Effector memory CD8-positive, alpha-beta T cell (primary cell): ENCODE results near the gene SNX25.
A peak's percentile ranks its signal among the peaks of the same experiment; 100 is the strongest.
"Not testable (repeated sequence)": the region's sequence is repeated elsewhere in the genome, so short reads cannot be mapped to it uniquely, and the experiment has no call there.

Source experiments
- ATAC-seq: fragments of 150-1000 bp; cut with Tn5 transposase; replicated peaks from 2 replicates; pipeline ENCODE4 v1.10.0; 2021; ENCODE audit warnings: mild to moderate bottlenecking, moderate library complexity
- DNase-seq, 3 experiments: peaks; one replicate each; pipeline ENCODE4 v3.0.0; 2021
- H3K27ac Mint-ChIP-seq, 2 donors: one replicate each; pipeline ENCODE4 v1.8.0; 2022; ENCODE audit warnings: mild to moderate bottlenecking in 2 of 2, mixed read lengths in 2 of 2, moderate library complexity in 2 of 2
- H3K27me3 Mint-ChIP-seq, 2 donors: one replicate each; pipeline ENCODE4 v1.8.0; 2022; ENCODE audit warnings: mixed read lengths in 2 of 2
- H3K36me3 Mint-ChIP-seq: one replicate; pipeline ENCODE4 v1.8.0; 2022; ENCODE audit warnings: mild to moderate bottlenecking, moderate library complexity, mixed read lengths; ENCODE audit not compliant: insufficient read depth
- H3K4me1 Mint-ChIP-seq, 2 donors: one replicate each; pipeline ENCODE4 v1.8.0; 2022; ENCODE audit warnings: low read depth in 2 of 2, mixed read lengths in 2 of 2
- H3K4me3 Mint-ChIP-seq, 2 donors: one replicate each; pipeline ENCODE4 v1.8.0; 2022; ENCODE audit warnings: mild to moderate bottlenecking in 2 of 2, mixed read lengths in 2 of 2, moderate library complexity in 2 of 2
- H3K9me3 Mint-ChIP-seq, 2 donors: one replicate each; pipeline ENCODE4 v1.8.0; 2022; ENCODE audit warnings: mixed read lengths in 2 of 2

SNX25 gene

DNA sequence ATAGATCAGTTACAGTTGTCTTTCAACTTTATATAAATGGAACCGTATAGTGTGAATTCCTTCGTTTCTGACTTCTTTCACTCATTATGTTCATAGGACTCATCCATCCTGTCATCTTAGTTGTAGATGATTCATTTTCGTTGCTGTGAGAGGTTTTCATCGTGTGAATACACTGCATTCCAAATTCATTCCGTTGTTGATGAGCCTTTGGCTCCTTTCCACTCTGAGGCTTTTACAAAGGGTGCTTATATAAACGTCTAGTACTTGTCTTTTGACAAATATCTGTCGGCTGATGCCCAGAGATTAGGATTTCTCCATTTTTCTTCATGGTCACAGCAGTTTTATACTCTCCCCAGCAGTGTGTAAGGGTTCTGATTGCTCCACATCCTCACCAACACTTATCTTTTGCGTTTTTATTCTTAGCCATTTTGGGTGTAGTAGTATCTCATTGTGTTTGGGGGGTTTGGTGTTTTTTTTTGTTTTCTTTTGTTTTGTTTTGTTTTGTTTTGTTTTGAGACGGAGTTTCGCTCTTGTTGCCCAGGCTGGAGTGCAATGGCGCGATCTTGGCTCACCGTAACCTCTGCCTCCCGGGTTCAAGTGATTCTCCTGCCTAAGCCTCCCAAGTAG lies 137.7 kb downstream of the SNX25 start:
- no peak for ATAC-seq
- peaks cover 20% of the 10 kb centered on the region for H3K36me3 Mint-ChIP-seq

GRCh38 chr4:185351691-185352090 lies 142.3 kb downstream of the SNX25 start:
- DNase-seq, result no peak
- Mint-ChIP-seq H3K4me3 (no peak overlapping the region), H3K27ac (peak overlapping the region in 1 of 2 donors; percentile 62), H3K9me3 (no peaks in the 10 kb centered on the region), H3K27me3 (no peaks in the 10 kb centered on the region), H3K36me3 (peaks cover 20% of the 10 kb centered on the region), H3K4me1 (peaks cover 0 to 2% of the 10 kb centered on the region in 2 donors)
- ATAC-seq, result no peak

More for the DNA sequence above, 137.7 kb downstream of the SNX25 start:
- H3K4me3 Mint-ChIP-seq, result no peak overlapping the region
- no peaks in the 10 kb centered on the region for H3K27me3 Mint-ChIP-seq
- no peak for DNase-seq
- peaks cover 16 to 19% of the 10 kb centered on the region in 2 donors for H3K4me1 Mint-ChIP-seq
- H3K27ac Mint-ChIP-seq, result no peak overlapping the region
- no peaks in the 10 kb centered on the region for H3K9me3 Mint-ChIP-seq

DNA sequence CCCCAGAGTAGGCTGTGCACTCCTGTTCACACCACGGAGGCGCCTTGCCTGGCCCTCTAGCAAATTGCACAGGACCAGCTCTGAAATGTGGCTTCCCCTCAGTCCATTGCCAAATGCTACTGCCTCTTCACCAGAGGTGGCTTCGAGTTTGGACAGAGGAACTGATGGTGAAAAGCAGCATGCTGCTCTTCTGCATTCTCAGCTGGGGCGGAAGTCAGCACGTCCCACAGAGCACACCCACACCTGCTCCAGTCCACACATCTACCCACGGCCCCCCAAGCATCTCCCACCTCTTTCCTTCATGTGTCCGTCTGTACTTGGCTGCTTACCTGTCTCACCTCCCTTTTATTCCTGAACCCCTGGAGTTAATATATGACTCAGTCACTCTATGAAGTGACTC lies 142.8 kb downstream of the SNX25 start:
- Mint-ChIP-seq H3K4me1 (peaks cover 0 to 2% of the 10 kb centered on the region in 2 donors), H3K9me3 (no peaks in the 10 kb centered on the region), H3K27ac (no peak overlapping the region), H3K36me3 (peaks cover 15% of the 10 kb centered on the region), H3K27me3 (no peaks in the 10 kb centered on the region), H3K4me3 (no peak overlapping the region)
- no peak for ATAC-seq
- no peak for DNase-seq

DNA sequence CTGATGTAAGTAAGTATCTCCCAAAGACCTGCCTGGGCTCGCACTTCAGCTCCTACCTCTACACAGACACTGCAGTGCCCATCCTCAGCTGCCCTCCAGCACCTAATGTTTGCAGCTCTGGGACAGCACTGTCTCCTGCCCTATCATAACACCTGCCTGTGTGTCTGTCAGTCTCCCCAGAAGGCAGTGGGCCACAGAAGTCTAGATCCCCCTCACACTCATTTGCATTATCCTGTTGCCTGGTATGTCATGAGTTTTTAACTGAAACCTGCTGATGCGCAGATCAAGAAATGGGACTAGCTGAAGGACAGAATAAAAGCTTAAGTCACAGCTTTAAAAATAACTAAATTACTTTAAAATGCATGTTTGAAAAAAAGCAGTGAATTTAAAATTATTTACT lies 143.3 kb downstream of the SNX25 start:
- Mint-ChIP-seq H3K4me3 (no peak overlapping the region), H3K27ac (peak overlapping the region in 1 of 2 donors; percentile 13)

DNA sequence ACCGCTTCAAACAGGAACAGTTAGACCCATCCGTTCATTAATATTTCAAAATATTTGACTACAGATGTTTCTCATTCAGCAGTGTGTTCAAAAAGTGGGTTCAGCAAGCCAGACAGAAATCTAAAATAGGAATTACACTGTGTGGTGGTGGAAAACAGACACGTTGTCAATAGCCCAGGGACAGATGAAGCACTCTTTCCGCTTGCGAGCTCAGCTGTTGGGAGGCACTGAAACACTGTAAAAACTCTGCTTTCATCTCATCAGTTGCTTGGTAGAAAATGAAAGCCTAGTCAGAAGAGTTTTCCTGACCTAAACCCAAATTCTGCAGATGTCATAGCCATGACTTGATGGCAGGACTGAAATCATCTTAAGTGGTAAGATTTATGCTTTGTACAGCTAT lies 147.8 kb downstream of the SNX25 start:
- DNase-seq (no peak), ATAC-seq (no peak)
- Mint-ChIP-seq H3K4me3 (no peak overlapping the region), H3K36me3 (peaks cover 13% of the 10 kb centered on the region), H3K27me3 (no peaks in the 10 kb centered on the region), H3K27ac (no peak overlapping the region), H3K4me1 (no peaks in the 10 kb centered on the region), H3K9me3 (no peaks in the 10 kb centered on the region)

More for the DNA sequence above, 143.3 kb downstream of the SNX25 start:
- H3K9me3 Mint-ChIP-seq, result no peaks in the 10 kb centered on the region
- peaks cover 12% of the 10 kb centered on the region for H3K36me3 Mint-ChIP-seq
- H3K4me1 Mint-ChIP-seq, result peaks cover 0 to 2% of the 10 kb centered on the region in 2 donors
- ATAC-seq (no peak), DNase-seq (no peak)
- no peaks in the 10 kb centered on the region for H3K27me3 Mint-ChIP-seq

DNA sequence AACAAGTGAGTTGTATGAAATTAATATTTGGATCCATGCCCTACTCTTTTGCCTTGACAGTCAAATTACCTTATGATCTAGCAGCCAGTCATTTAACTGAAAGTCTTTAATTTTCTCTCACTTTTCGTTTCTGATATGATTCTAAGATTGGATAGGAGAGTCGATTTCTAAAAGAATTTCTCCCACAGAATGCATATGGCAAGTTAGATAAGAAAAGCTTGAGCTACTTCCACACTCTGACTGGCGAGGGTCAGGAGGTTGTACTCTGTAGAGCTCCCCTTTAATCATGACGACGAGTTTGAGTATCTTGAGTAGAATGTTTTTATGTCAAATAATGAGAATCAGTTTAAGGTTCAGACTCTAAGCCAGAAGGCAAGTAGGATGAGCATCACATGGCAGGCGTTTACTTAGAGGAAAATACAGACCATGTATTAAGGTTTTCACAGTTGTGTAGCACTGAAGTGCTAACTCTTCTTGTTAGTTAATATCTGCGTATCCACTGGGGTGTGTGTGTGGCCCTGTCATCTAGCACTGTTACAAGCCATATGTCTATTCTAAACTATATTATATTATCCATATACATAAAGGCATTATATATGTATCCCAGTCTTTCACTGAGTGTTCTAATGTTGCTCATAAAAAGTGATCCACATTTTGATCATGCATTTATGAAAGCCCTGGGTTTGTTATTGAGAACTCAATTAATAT lies 148.5 kb downstream of the SNX25 start:
- Mint-ChIP-seq H3K4me1 (no peaks in the 10 kb centered on the region), H3K4me3 (no peak overlapping the region)
- DNase-seq, result no peak

GRCh38 chr4:185358514-185358913 lies 149.1 kb downstream of the SNX25 start:
- ATAC-seq (no peak), DNase-seq (no peak)
- H3K4me3 Mint-ChIP-seq, result no peak overlapping the region
- peaks cover 17% of the 10 kb centered on the region for H3K36me3 Mint-ChIP-seq
- no peaks in the 10 kb centered on the region for H3K9me3 Mint-ChIP-seq
- H3K27ac Mint-ChIP-seq, result no peak overlapping the region
- no peaks in the 10 kb centered on the region for H3K4me1 Mint-ChIP-seq
- no peaks in the 10 kb centered on the region for H3K27me3 Mint-ChIP-seq

More for the DNA sequence above, 148.5 kb downstream of the SNX25 start:
- H3K36me3 Mint-ChIP-seq, result peaks cover 16% of the 10 kb centered on the region
- no peaks in the 10 kb centered on the region for H3K9me3 Mint-ChIP-seq
- no peak for ATAC-seq
- no peak overlapping the region for H3K27ac Mint-ChIP-seq
- no peaks in the 10 kb centered on the region for H3K27me3 Mint-ChIP-seq

DNA sequence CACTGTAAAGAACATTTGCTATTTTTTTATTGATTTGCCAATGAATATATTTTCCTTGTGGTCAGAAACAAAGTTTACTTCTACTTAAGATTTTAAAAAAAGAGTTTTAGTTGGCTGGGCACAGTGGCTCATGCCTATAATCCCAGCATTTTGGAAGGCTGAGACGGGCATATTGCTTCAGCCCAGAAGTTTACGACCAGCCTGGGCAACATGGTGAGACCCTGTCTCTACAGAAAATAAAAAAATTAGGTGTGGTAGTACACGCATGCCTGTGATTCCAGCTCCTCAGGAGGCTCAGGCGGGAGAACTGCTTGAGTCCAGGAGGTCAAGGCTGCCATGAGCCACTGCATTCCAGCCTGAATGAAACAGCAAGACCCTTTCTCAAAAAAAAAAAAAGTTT lies 149.6 kb downstream of the SNX25 start:
- Mint-ChIP-seq H3K4me3 (no peak overlapping the region), H3K9me3 (no peaks in the 10 kb centered on the region), H3K36me3 (peaks cover 13% of the 10 kb centered on the region), H3K27ac (no peak overlapping the region), H3K27me3 (no peaks in the 10 kb centered on the region), H3K4me1 (no peaks in the 10 kb centered on the region)
- no peak for DNase-seq
- no peak for ATAC-seq

GRCh38 chr4:185359767-185360446 lies 150.5 kb downstream of the SNX25 start:
- no peak for DNase-seq
- no peak for ATAC-seq
- Mint-ChIP-seq H3K36me3 (peaks cover 12% of the 10 kb centered on the region), H3K4me3 (no peak overlapping the region), H3K27me3 (no peaks in the 10 kb centered on the region), H3K9me3 (no peaks in the 10 kb centered on the region), H3K27ac (no peak overlapping the region), H3K4me1 (no peaks in the 10 kb centered on the region)

- Mint-ChIP-seq H3K36me3 (peaks cover 12% of the 10 kb centered on the region), H3K4me1 (no peaks in the 10 kb centered on the region), H3K27me3 (no peaks in the 10 kb centered on the region), H3K27ac (no peak overlapping the region), H3K4me3 (no peak overlapping the region), H3K9me3 (no peaks in the 10 kb centered on the region)
- ATAC-seq (no peak), DNase-seq (no peak)
Observed at GRCh38 chr4:185361872-185362271, 152.5 kb downstream of the SNX25 start.

GRCh38 chr4:185362570-185362969 lies 153.2 kb downstream of the SNX25 start:
- not testable (repeated sequence) for H3K9me3 Mint-ChIP-seq, H3K27me3 Mint-ChIP-seq, ATAC-seq, H3K27ac Mint-ChIP-seq, H3K4me1 Mint-ChIP-seq, DNase-seq, H3K4me3 Mint-ChIP-seq
- H3K36me3 Mint-ChIP-seq, result peaks cover 12% of the 10 kb centered on the region

- H3K27me3 Mint-ChIP-seq, result no peaks in the 10 kb centered on the region
- no peak for DNase-seq
- H3K36me3 Mint-ChIP-seq, result peaks cover 12% of the 10 kb centered on the region
- H3K4me3 Mint-ChIP-seq, result no peak overlapping the region
- ATAC-seq, result no peak
- no peaks in the 10 kb centered on the region for H3K4me1 Mint-ChIP-seq
- no peaks in the 10 kb centered on the region for H3K9me3 Mint-ChIP-seq
- no peak overlapping the region for H3K27ac Mint-ChIP-seq
Observed at GRCh38 chr4:185363251-185363650, 153.9 kb downstream of the SNX25 start.

GRCh38 chr4:185364886-185365285 lies 155.5 kb downstream of the SNX25 start:
- Mint-ChIP-seq H3K4me3 (no peak overlapping the region), H3K9me3 (no peaks in the 10 kb centered on the region), H3K27me3 (no peaks in the 10 kb centered on the region), H3K27ac (no peak overlapping the region), H3K4me1 (no peaks in the 10 kb centered on the region), H3K36me3 (peaks cover 12% of the 10 kb centered on the region)
- no peak for ATAC-seq
- DNase-seq, result no peak

GRCh38 chr4:185369731-185370130 lies 160.3 kb downstream of the SNX25 start:
- ATAC-seq (no peak), DNase-seq (no peak)
- no peaks in the 10 kb centered on the region for H3K27me3 Mint-ChIP-seq
- H3K9me3 Mint-ChIP-seq, result no peaks in the 10 kb centered on the region
- H3K4me1 Mint-ChIP-seq, result no peaks in the 10 kb centered on the region
- no peak overlapping the region for H3K4me3 Mint-ChIP-seq
- H3K27ac Mint-ChIP-seq, result no peak overlapping the region
- peaks cover 4% of the 10 kb centered on the region for H3K36me3 Mint-ChIP-seq
